Measurements from ENCODE around the gene GDF10. TPM values are rescaled to one million over a fixed set of nuclear protein-coding genes. Genes with fewer than 3 reads are reported as not detected.
A peak's percentile ranks its signal among the peaks of the same experiment; 100 is the strongest.

Gene GDF10
- total RNA-seq, 6 experiments from 2014 or later, result not detected

GRCh38 chr10:47335906-47336305 is 35.9 kb downstream of the GDF10 start:
- Histone ChIP-seq H3K4me3 (no peak overlapping the region), H3K27ac (no peak overlapping the region), H3K36me3 (no peaks in the 10 kb centered on the region), H3K9me3 (no peaks in the 10 kb centered on the region), H3K27me3 (no peaks in the 10 kb centered on the region), H3K4me1 (peaks cover 0 to 4% (median 0%) of the 10 kb centered on the region in 4 donors)
- DNase-seq (no peak), ATAC-seq (no peak)
- TF ChIP-seq, protein P1, sequence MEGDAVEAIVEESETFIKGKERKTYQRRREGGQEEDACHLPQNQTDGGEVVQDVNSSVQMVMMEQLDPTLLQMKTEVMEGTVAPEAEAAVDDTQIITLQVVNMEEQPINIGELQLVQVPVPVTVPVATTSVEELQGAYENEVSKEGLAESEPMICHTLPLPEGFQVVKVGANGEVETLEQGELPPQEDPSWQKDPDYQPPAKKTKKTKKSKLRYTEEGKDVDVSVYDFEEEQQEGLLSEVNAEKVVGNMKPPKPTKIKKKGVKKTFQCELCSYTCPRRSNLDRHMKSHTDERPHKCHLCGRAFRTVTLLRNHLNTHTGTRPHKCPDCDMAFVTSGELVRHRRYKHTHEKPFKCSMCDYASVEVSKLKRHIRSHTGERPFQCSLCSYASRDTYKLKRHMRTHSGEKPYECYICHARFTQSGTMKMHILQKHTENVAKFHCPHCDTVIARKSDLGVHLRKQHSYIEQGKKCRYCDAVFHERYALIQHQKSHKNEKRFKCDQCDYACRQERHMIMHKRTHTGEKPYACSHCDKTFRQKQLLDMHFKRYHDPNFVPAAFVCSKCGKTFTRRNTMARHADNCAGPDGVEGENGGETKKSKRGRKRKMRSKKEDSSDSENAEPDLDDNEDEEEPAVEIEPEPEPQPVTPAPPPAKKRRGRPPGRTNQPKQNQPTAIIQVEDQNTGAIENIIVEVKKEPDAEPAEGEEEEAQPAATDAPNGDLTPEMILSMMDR (IDR thresholded peaks at IDR 0.05), result no peak
- TF ChIP-seq POLR2A (IDR thresholded peaks at IDR 0.05), result no peak
- WGBS (ENCODE audit: insufficient coverage, low coverage, low lambda C conversion rate, missing lambda C conversion rate), result 77% methylated on average over 3 of the region's 5 CpGs
- intact Hi-C loops (cut with DNase I), result no loop called here

DNA sequence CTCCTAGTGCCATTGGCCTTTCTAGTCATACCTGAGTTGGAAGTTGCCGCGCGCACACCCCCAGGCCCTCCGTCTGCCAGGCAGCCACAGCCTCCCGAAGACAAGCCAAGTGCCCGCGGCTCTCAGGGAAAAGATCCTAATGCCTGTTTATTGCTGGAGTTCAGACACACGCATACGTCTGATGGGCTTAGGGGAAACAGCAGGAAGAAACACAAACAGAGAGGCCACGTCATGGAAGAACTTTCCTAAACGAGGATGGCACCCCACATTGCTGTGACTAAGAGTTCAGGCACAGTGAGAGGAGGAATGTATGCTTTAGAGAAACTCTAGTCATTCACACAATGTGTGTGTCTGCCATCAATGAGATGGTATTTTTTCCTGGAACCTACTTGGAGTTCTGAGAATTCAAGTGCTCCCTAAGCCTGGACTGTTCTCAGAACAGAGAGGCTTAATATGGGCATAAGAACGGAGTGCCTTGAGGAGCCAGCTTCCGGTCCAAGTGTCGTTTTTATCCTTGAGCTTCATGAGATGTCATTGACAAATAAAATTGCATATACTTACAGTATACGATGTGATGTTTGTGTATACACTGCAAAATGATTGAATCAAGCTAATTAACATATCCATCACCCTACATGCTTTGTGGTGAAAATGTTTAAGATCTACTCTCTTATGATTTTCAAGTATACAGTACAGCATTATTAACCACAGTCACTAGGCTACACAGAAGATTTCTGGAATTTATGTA is 36.6 kb downstream of the GDF10 start:
- Histone ChIP-seq H3K36me3 (no peaks in the 10 kb centered on the region), H3K4me3 (no peak overlapping the region), H3K27me3 (no peaks in the 10 kb centered on the region), H3K4me1 (no peaks in the 10 kb centered on the region), H3K9me3 (no peaks in the 10 kb centered on the region), H3K27ac (no peak overlapping the region)
- 56% methylated on average over 10 of the region's 15 CpGs for WGBS (ENCODE audit: insufficient coverage, low coverage, low lambda C conversion rate, missing lambda C conversion rate)
- intact Hi-C loops (cut with DNase I), result no loop called here
- TF ChIP-seq POLR2A (IDR thresholded peaks at IDR 0.05), result no peak
- TF ChIP-seq, protein P1 (IDR thresholded peaks at IDR 0.05), result no peak
- DNase-seq (no peak), ATAC-seq (no peak)

- Histone ChIP-seq H3K27ac (no peak overlapping the region), H3K4me3 (no peak overlapping the region), H3K36me3 (no peaks in the 10 kb centered on the region), H3K27me3 (no peaks in the 10 kb centered on the region), H3K4me1 (no peaks in the 10 kb centered on the region), H3K9me3 (no peaks in the 10 kb centered on the region)
- 34% methylated on average over 3 of the region's 4 CpGs for WGBS (ENCODE audit: insufficient coverage, low coverage, low lambda C conversion rate, missing lambda C conversion rate)
- no peak for DNase-seq
- intact Hi-C loops (cut with DNase I), result no loop called here
- peak in 1 of 4 donors; percentile 20 for ATAC-seq
- TF ChIP-seq POLR2A (IDR thresholded peaks at IDR 0.05), result no peak
- TF ChIP-seq, protein P1 (IDR thresholded peaks at IDR 0.05), result no peak
Observed at GRCh38 chr10:47337310-47337709, 37.3 kb downstream of the GDF10 start.

DNA sequence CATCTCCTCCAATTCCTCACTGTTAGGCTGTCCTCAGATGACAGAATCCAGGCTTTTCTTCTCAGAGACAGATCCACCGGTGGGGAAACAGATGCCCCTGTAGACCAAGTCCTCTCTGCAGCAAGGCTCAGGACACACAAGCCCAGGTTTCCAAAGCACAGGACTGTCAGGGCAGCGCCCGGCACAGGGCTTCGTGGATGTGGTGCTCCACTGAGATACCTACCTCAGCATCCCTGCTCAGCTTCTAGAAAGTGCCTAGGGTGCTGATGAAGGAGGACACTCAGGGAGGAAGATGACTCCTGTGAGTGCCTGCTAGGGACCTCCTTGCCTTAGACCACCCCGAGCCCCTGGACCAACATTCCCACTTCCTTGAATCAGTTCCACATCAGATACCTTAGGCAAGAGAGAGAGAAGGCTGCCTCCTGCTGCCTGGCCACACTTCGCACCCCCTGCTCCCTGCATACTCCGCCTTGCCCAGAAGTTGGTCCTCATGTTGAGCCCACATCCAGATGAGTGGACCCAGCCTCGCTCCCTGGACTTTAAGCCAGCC is 39.3 kb downstream of the GDF10 start:
- Histone ChIP-seq H3K4me1 (no peaks in the 10 kb centered on the region), H3K27ac (no peak overlapping the region), H3K36me3 (no peaks in the 10 kb centered on the region), H3K4me3 (no peak overlapping the region), H3K9me3 (no peaks in the 10 kb centered on the region), H3K27me3 (no peaks in the 10 kb centered on the region)
- no CpG with 5 or more reads among the region's 8 CpGs for WGBS (ENCODE audit: insufficient coverage, low coverage, low lambda C conversion rate, missing lambda C conversion rate)
- no peak for ATAC-seq
- no peak for DNase-seq
- intact Hi-C loops (cut with DNase I), result no loop called here
- no peak for TF ChIP-seq POLR2A (IDR thresholded peaks at IDR 0.05)
- TF ChIP-seq, protein P1 (IDR thresholded peaks at IDR 0.05), result no peak
